ENCODE measurements around the gene PLA2G2C.

DNA sequence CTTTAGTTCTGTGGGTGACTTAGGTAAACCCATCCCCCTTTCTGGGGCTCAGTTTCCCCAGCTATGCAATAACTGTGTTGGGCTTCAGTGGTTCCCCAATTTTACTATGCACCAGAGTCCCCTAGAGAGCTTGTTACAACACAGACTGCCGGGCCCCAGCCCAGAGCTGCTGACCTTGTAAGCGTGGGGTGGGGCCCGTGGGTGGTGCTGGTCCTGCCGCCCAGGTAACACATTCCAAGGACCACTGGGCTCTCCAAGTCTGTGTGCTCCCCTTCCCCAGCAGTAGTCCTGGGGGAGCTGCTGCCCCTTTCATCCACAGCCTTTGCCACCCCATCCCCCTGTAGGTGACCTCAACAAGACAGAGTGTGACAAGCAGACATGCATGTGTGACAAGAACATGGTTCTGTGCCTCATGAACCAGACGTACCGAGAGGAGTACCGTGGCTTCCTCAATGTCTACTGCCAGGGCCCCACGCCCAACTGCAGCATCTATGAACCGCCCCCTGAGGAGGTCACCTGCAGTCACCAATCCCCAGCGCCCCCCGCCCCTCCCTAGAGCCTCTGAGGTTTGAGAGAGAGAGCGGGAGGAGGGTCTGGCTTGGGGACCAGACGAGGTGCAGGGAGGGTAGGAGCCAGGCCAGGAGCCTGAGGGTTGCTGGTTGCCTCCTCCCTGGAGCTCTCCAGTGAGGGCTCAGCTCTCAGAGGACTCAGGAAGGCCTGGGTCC is 38.3 kb downstream of the PLA2G2C start:
- TF ChIP-seq SP3 (tag by site-specific recombination; IDR thresholded peaks at IDR 0.05) (no peak), PRDM1 (tag by site-specific recombination; IDR thresholded peaks at IDR 0.05) (no peak)
- TF ChIP-seq, protein P1, sequence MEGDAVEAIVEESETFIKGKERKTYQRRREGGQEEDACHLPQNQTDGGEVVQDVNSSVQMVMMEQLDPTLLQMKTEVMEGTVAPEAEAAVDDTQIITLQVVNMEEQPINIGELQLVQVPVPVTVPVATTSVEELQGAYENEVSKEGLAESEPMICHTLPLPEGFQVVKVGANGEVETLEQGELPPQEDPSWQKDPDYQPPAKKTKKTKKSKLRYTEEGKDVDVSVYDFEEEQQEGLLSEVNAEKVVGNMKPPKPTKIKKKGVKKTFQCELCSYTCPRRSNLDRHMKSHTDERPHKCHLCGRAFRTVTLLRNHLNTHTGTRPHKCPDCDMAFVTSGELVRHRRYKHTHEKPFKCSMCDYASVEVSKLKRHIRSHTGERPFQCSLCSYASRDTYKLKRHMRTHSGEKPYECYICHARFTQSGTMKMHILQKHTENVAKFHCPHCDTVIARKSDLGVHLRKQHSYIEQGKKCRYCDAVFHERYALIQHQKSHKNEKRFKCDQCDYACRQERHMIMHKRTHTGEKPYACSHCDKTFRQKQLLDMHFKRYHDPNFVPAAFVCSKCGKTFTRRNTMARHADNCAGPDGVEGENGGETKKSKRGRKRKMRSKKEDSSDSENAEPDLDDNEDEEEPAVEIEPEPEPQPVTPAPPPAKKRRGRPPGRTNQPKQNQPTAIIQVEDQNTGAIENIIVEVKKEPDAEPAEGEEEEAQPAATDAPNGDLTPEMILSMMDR (tag by site-specific recombination; IDR thresholded peaks at IDR 0.05), result no peak

Data from HEK293 (cell line).